ENCODE data around the gene C12orf50. TPM values are rescaled to one million over a fixed set of nuclear protein-coding genes. Genes with fewer than 3 reads are reported as not detected.
"Not testable (repeated sequence)": the region's sequence is repeated elsewhere in the genome, so short reads cannot be mapped to it uniquely, and the experiment has no call there.

The C12orf50 gene
- total RNA-seq, 4 donors from 2014 or later = 0.11 to 0.40 TPM; not detected in 2

DNA sequence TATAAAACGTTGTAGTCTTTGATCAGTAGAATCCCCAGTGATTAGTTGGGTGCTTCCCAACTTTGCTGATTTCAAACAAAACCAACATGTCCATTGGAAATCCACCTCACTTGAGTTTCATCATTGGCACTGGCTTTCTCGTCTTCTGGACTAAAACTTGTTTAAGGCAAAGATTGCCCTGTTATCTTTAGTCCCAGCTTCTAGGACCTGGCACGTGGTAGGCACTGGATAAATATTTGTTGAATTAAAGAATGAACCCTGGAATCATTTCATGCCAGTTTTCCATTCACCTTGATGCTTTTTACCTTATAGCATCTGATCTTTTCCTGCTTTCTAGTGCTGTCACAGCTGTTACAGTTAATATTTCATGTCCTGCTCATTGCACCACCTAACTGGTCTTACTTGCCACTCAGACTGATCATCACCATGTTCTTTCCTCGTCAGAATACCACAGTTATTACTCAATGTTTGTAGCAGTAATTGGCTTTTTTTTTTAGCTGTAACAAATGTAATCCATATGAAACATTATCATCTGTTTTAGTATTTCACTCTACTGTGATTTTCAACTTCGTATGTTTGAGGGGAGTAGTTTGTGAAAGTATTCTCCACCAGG is 7.3 kb upstream of the C12orf50 start:
- WGBS, 2 donors = 38 to 42% methylated on average over 5 of the region's 5 CpGs
- Histone ChIP-seq H3K4me1 (peaks cover 6 to 19% of the 10 kb centered on the region in 2 donors), H3K27ac (no peak overlapping the region), H3K9me3 (no peaks in the 10 kb centered on the region), H3K27me3 (no peaks in the 10 kb centered on the region), H3K4me3 (replicated peaks in 1 of 3) (peak overlapping the region in 2 of 3 donors; percentile 59 to 72), H3K36me3 (no peaks in the 10 kb centered on the region)
- no peak for TF ChIP-seq CTCF (IDR thresholded peaks at IDR 0.05)
- no peak for TF ChIP-seq POLR2A (IDR thresholded peaks at IDR 0.05)
- no peak for DNase-seq
- intact Hi-C loops (cut with DNase I) = no loop called here

- intact Hi-C loops (cut with DNase I) = no loop called here
Observed at GRCh38 chr12:88035907-88036289, 6.7 kb upstream of the C12orf50 start.

DNA sequence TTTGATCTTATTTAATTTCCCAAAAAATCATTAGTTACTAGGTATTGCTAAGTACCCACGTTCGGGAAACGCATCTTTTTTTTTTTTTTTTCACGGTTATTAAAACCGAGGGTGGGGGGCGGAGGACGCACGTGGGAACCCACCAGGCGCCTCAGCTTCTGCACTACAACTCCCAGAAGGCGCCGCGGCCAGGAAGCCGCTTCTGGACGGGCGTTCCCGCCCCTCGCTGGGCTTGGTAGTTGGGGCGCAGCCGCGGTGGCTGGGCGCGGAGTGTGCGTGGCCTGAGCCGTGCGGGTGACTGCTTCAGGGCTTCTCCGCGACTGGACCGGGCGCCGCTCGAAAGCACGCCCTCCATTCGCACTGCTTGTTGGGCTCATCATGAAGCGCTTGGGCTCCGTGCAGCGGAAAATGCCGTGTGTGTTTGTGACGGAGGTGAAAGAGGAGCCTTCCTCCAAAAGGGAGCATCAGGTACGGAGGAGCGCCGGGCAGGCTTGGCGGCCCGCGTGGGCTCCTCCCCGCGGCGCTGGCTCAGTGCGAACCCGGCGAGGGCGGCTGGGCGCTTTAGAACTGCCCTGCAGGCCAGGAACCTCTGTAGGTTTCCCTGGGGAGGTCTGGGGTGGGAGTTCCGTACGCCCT is 6.2 kb upstream of the C12orf50 start:
- Histone ChIP-seq H3K4me3 (replicated peaks in 1 of 3) (peak overlapping the region; percentile 59 to 78 (median 72)), H3K36me3 (no peaks in the 10 kb centered on the region), H3K9me3 (no peaks in the 10 kb centered on the region), H3K27ac (peak overlapping the region; percentile 14 to 60 (median 57)), H3K4me1 (peaks cover 6 to 19% of the 10 kb centered on the region in 2 donors), H3K27me3 (no peaks in the 10 kb centered on the region)
- intact Hi-C loops (cut with DNase I) = no loop called here
- WGBS, 2 donors = 0% methylated on average over 30 to 48 of the region's 54 CpGs
- TF ChIP-seq POLR2A (IDR thresholded peaks at IDR 0.05) = peak in 1 of 2 donors; percentile 91
- no peak for TF ChIP-seq CTCF (IDR thresholded peaks at IDR 0.05)
- peak; percentile 89 to 90 for DNase-seq

More at GRCh38 chr12:88035907-88036289, 6.7 kb upstream of the C12orf50 start:
- TF ChIP-seq CTCF (IDR thresholded peaks at IDR 0.05) (no peak), POLR2A (IDR thresholded peaks at IDR 0.05) (no peak)
- WGBS, 2 donors = 4 to 11% methylated on average over 5 of the region's 5 CpGs
- Histone ChIP-seq H3K27me3 (no peaks in the 10 kb centered on the region), H3K4me3 (replicated peaks in 1 of 3) (peak overlapping the region; percentile 59 to 78 (median 72)), H3K9me3 (no peaks in the 10 kb centered on the region), H3K27ac (peak overlapping the region in 2 of 3 donors; percentile 57 to 60), H3K4me1 (peaks cover 6 to 19% of the 10 kb centered on the region in 2 donors), H3K36me3 (no peaks in the 10 kb centered on the region)
- DNase-seq = no peak

DNA sequence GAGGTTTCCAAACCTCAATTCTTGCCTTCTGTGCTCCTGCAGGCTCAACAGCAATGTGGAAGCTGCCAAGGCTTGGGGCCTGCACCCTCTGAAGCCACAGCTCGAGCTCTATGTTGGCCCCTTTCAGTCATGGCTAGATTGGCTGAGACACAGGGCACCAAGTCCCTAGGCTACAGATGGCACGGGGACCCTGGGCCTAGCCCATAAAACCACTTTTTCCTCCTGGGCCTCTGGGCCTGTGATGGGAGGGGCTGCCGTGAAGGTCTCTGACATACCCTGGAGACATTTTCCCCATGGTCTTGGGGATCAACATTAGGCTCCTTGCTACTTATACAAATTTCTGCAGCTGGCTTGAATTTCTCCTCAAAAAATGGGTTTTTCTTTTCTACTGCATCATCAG is 2.0 kb upstream of the C12orf50 start:
- H3K9me3 ChIP-seq; H3K36me3 ChIP-seq; H3K4me1 ChIP-seq; intact Hi-C loops (cut with DNase I); H3K27ac ChIP-seq; H3K27me3 ChIP-seq; DNase-seq; H3K4me3 ChIP-seq (replicated peaks in 1 of 3): not testable (repeated sequence)
- 93 to 94% methylated on average over 3 of the region's 3 CpGs for WGBS, 2 donors

DNA sequence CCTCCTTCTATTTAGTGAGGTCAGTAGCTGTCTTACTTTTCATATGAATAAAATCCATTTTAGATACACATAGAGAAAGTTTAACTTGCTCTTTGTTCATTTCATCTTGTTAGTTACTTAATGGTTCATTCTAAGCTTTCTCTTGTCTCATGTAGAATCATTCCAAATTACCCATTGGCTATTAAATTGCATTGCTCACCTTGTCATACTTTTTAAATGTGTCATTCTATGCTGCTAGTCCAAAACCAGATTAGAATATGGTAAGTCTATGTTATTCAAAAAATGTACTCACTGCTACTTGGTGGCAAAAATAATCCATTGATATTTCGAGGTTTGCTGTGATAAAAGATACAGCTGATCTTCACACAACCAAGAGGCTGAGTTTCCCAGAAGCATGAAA is 3.0 kb downstream of the C12orf50 start:
- Histone ChIP-seq H3K27me3 (no peaks in the 10 kb centered on the region), H3K4me1 (no peaks in the 10 kb centered on the region), H3K36me3 (no peaks in the 10 kb centered on the region), H3K9me3 (no peaks in the 10 kb centered on the region), H3K27ac (no peak overlapping the region), H3K4me3 (replicated peaks in 1 of 3) (no peak overlapping the region)
- intact Hi-C loops (cut with DNase I) = no loop called here
- DNase-seq = no peak
- TF ChIP-seq POLR2A (IDR thresholded peaks at IDR 0.05) = no peak
- TF ChIP-seq CTCF (IDR thresholded peaks at IDR 0.05) = no peak
- 88 to 93% methylated on average over 1 of the region's 1 CpG for WGBS, 2 donors

Data from thyroid gland (tissue), 4 donors.